ENCODE data around the gene ZNF219.

The ZNF219 gene

GRCh38 chr14:21072781-21073339, 25.6 kb downstream of the ZNF219 start:
- no peak for DNase-seq (ENCODE audit: low read depth)
- TF ChIP-seq CTCF (conservative IDR thresholded peaks at IDR 0.05; ENCODE audit: low read depth, low read length), result no peak
- no peak overlapping the region for H3K4me3 ChIP-seq (ENCODE audit: low read depth, low read length)

- DNase-seq (ENCODE audit: low read depth), result peak; percentile 82
- peak overlapping the region; percentile 78 for H3K4me3 ChIP-seq (ENCODE audit: low read depth, low read length)
Observed at GRCh38 chr14:21072031-21072473, 26.4 kb downstream of the ZNF219 start.

GRCh38 chr14:21071225-21072030, 27.0 kb downstream of the ZNF219 start:
- peak overlapping the region; percentile 78 for H3K4me3 ChIP-seq (ENCODE audit: low read depth, low read length)
- peak; percentile 17 for TF ChIP-seq CTCF (conservative IDR thresholded peaks at IDR 0.05; ENCODE audit: low read depth, low read length)
- DNase-seq (ENCODE audit: low read depth), result peak; percentile 95

More at GRCh38 chr14:21072031-21072473, 26.4 kb downstream of the ZNF219 start:
- peak; percentile 30 for TF ChIP-seq CTCF (conservative IDR thresholded peaks at IDR 0.05; ENCODE audit: low read depth, low read length)

- no peak for TF ChIP-seq CTCF (conservative IDR thresholded peaks at IDR 0.05; ENCODE audit: low read depth, low read length)
- peak; percentile 48 for DNase-seq (ENCODE audit: low read depth)
- H3K4me3 ChIP-seq (ENCODE audit: low read depth, low read length), result peak overlapping the region; percentile 78
Observed at GRCh38 chr14:21070610-21071224, 27.7 kb downstream of the ZNF219 start.

GRCh38 chr14:21070083-21070609, 28.3 kb downstream of the ZNF219 start, which contains the start of gene ARHGEF40:
Gene ARHGEF40 (plus strand): TSS chr14:21070304. CDS start chr14:21070397, 93 bp downstream.
- H3K4me3 ChIP-seq (ENCODE audit: low read depth, low read length), result peak within 1 kb of the TSS; percentile 78
- DNase-seq (ENCODE audit: low read depth), result peak; percentile 43
- no peak for TF ChIP-seq CTCF (conservative IDR thresholded peaks at IDR 0.05; ENCODE audit: low read depth, low read length)

- no peak for TF ChIP-seq CTCF (conservative IDR thresholded peaks at IDR 0.05; ENCODE audit: low read depth, low read length)
- peak; percentile 21 for DNase-seq (ENCODE audit: low read depth)
- H3K4me3 ChIP-seq (ENCODE audit: low read depth, low read length), result peak overlapping the region; percentile 78
Observed at GRCh38 chr14:21069388-21070082, 28.9 kb downstream of the ZNF219 start.
